GM19193 (cell line): ENCODE data around the gene GRAMD1B.

Experiments used
- POLR2A ChIP-seq: IDR thresholded peaks from 4 replicates; pipeline ENCODE4 v1.6.1; 2011; ENCODE audit not compliant: insufficient read depth, insufficient read length; ENCODE audit errors: extremely low read depth

Gene GRAMD1B

GRCh38 chr11:123645286-123645975 is 215.4 kb downstream of the GRAMD1B start:
- TF ChIP-seq POLR2A, result no peak

GRCh38 chr11:123650901-123651300 is 220.8 kb downstream of the GRAMD1B start:
- TF ChIP-seq POLR2A, result no peak

- TF ChIP-seq POLR2A, result no peak
These were observed 222.5 kb downstream of the GRAMD1B start for GRCh38 chr11:123652599-123652998.

DNA sequence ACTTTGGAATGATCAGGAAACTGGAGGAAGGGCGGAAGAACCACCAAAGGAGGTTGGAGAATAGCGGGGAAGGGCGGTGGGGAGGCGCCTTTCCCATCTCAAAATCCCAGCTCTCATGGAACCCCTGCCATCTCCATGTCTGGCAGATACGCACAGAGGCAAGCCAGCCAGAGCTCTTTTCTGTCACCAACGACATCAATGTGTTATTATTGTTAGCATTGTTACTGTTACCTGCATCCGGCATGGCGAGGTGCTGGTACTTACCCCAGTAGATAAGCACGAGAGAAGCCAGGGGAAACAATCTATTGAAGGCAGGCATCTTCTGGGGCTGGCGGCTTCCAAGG is 223.4 kb downstream of the GRAMD1B start:
- no peak for TF ChIP-seq POLR2A

- TF ChIP-seq POLR2A, result no peak
These were observed 223.9 kb downstream of the GRAMD1B start for GRCh38 chr11:123653827-123654565.

GRCh38 chr11:123654566-123655081 is 224.6 kb downstream of the GRAMD1B start, which contains the start of gene SCN3B:
TSS of gene SCN3B (minus strand) at chr11:123654624. CDS start at chr11:123653801, 823 bp downstream.
- no peak for TF ChIP-seq POLR2A

- no peak for TF ChIP-seq POLR2A
These were observed 229.2 kb downstream of the GRAMD1B start for GRCh38 chr11:123659311-123659710.

DNA sequence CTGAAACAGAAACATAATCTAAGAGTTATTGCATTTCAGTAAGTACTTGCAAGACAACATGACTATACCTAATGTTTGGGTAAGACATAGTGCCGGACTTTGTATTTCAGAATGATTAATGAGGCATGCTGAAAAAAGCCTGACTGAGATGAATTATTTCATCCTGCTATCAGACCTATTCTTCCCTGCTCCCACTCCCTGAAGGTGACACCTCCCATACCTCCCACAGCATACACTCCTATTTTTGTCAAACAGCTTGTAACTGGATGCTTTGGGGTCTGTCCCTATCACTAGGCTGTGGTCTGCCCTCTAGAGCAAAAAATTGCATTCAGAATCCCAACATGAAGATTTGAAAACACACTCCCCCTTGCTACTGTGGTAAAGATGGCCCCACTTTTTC is 235.2 kb downstream of the GRAMD1B start:
- TF ChIP-seq POLR2A, result no peak

GRCh38 chr11:123670081-123670480 is 240.0 kb downstream of the GRAMD1B start:
- TF ChIP-seq POLR2A, result no peak

GRCh38 chr11:123671534-123671933 is 241.5 kb downstream of the GRAMD1B start:
- no peak for TF ChIP-seq POLR2A

DNA sequence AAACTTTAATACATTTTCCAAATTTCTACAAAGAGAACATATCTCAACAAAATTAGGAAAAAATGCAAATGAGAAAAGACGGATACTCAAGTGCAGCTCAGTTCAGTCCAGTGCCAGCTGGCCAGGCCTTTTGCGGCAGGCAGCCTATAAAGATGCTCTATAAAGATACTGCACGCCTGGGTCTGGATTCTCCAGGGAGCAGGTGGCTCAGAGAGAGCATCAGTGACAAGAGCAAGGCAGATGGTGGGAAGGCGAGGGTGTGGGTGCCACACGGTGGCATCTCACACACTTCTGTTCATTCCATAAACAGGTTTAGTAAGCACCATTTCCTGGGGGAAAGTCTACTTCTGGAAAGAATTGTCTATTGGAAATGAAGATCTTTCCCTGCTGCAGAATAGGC is 242.5 kb downstream of the GRAMD1B start:
- TF ChIP-seq POLR2A, result no peak

DNA sequence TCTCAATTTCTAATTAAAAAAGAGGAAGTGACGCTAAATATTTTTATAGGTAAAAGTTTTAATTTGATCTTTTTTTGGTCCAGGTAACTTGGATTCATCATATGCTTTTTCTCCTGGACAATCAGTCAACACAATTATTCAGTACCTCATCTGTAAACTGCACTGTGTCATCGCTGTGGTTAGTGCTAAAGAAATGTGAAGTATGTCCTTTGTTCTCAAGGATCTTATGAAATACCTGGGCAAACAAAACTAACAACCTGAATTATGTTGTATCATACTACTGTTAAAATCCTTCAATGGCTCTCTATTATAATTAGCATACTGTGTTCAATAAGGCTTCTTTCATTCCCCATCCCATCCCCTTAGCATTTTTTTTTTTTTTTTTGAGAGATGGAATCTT is 244.2 kb downstream of the GRAMD1B start:
- no peak for TF ChIP-seq POLR2A
